GM21515 (cell line): ENCODE results near the gene KDM4B.
"Not testable (repeated sequence)": the region's sequence is repeated elsewhere in the genome, so short reads cannot be mapped to it uniquely, and the experiment has no call there.

ENCODE experiments used
- ATAC-seq: cut with Tn5 transposase; IDR thresholded peaks from one replicate; pipeline ENCODE4 v1.9.1; 2021; ENCODE audit not compliant: unreplicated experiment

Gene KDM4B

DNA sequence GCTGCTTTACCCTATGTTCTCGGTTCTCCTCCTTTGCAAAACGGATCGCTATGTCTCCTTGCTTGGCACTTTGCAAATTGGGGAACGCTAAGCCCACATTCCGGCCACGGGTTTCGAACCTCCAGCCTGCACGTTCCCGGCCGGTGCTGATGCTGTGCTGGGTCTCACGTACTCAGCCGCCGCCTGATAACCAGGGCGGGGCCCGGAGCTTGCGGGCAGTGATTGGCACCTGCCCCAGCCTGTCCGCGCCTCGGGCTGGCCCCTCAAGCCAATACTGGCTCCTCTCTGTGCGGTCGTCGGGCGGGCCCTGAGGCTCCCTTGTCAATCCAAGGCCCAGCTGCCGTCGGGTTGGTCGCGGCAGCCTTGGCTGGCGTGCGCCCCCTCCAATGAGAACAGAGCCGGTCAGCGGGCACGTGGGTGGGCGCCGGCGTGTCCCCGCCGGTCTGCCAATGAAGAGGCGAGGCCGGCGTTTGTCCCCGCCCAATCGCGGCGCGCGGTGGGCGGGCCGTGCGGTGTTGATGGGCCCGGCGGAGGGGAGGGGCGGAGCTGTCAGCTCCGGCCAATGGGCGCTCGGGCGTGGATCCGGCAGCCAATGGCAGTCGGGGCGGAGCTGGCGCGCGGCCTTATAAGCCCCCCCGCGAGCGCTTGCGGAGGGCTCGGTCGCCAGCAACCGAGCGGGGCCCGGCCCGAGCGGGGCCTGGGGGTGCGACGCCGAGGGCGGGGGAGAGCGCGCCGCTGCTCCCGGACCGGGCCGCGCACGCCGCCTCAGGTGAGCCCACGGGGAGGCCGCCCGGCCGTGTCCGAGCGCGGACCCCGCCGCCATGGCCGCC, at the start of gene KDM4B:
Gene KDM4B (plus strand): TSS at position 652 of the 830 bp plus-strand sequence. CDS start 63,778 bp downstream, outside the sequence.
- peak; percentile 89 for ATAC-seq

DNA sequence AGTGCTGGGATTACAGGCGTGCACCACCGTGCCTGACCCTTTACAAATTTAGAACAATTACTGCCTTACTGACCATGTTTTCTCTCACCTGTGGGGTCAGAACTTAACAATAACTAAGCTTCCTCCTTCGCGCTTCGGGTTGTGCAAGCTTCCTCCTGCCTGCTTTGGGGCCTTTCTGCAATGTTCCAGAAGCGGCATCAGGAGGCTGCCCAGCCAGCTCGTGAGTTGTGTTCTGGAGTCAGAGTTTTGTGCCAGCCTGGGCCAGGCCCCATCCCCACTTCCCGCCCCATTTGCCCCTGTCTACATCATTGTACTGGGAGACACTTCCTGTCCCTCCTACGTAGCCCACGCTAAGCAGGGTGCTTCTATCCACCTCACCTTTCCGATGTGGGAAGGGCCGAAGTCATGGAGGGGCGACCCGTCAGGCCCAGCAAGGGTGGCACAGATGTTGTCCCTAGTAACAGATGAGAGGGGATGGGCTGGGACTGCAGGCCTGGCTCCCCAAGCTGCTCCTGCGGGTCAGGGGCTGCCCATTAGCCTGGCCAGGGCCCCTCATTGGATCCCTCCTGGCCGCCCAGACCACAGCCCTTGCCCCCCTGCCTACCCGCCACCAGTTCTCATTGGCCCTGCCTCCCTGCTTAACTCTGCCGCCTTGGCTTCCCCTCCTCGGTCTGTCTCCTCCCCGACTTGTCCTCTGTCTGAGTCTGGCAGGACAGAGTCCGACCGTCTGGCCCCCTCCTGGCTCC, 46.2 kb upstream of the KDM4B start:
- no peak for ATAC-seq

DNA sequence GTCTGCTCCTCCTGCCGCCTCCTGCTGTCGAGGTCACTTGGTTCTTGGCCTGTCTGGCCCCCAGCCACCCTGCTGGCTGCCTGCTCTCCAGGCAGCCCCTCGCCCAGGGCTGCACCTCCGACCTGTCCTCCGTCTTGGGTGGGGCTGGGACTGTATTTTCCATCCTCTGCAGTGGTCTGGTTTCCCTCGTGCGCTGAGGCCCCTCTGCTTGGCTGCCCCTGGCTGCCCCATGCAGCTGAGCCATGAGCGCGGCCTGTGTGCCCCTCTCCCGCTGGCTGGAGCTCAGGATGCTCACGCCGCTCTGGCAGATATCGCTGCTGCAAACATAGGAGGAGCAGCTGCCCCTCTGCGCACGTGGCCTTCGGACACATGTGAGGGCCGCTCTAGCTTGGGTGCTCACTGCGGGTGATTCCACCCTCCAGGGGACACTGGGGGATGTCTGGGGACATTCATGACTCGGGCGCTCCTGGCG, 45.6 kb upstream of the KDM4B start:
- ATAC-seq: no peak

DNA sequence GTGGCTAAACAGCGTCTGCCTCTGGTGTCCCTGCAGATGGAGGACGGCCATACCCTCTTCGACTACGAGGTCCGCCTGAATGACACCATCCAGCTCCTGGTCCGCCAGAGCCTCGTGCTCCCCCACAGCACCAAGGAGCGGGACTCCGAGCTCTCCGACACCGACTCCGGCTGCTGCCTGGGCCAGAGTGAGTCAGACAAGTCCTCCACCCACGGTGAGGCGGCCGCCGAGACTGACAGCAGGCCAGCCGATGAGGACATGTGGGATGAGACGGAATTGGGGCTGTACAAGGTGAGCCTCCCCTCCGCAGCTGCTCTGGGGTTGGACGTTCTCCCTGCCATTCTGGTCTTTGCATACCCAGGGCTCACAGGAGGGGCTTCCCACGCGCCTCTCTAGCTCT, 39.7 kb upstream of the KDM4B start:
- ATAC-seq: no peak

DNA sequence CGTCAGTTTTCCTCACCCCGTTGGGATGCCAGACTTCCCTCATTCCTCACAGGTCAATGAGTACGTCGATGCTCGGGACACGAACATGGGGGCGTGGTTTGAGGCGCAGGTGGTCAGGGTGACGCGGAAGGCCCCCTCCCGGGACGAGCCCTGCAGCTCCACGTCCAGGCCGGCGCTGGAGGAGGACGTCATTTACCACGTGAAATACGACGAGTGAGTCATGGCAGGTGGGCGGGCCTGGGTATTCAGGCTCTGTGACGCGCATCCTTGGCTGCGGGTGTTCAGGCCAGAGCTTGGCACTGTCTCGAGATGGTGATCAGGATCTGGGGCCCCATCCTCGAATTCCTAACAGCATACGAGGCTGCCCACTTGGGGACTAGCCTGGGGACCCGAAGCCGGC, 38.2 kb upstream of the KDM4B start:
- no peak for ATAC-seq

DNA sequence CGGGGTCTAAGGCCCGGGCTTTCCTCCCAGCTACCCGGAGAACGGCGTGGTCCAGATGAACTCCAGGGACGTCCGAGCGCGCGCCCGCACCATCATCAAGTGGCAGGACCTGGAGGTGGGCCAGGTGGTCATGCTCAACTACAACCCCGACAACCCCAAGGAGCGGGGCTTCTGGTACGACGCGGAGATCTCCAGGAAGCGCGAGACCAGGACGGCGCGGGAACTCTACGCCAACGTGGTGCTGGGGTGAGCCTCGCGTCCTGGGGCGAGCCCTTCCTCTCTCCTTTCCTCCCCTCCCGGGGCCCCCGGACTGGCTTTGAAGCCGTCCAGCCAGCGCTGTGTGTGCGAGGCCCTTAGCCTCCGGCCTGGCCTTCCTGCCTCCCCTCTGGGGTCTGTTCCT, 36.2 kb upstream of the KDM4B start:
- no peak for ATAC-seq

DNA sequence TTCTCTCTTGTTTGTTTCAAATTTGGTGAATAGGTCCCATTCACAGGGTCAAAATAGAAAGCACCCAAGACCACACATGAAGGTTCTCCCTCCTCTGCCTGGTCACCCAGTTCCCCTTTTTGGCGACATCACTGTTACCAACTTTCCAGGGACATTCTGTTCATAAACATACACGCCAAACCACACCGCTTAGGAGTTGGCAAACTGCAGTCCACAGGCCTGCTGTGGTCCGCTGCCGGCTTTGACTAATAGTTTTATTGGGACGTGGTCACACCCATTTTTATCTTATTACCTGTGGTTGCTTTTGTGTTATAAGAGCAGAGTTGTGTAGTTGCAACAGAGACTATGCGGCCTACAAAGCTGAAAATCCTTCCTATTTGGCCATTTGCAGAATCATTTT, 35.4 kb upstream of the KDM4B start:
- no peak for ATAC-seq

DNA sequence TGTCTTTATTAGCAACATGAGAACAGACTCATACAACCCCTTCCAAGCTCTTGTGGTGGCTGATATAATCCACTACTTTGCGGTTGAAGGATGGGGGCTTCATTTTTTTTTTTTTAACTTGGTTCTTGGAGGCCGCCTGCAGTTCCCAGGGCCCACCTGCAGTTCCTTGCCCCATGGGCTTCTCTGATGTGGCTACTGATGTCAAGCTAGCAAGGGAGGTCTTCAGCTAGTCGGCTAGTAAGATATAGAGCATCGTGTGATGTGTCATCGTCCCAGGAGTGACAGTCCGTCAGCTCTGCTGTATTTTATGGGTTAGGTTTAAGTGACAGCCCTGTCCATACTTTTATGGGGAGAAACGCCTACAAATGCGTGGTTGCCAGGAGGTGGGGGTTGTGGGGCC, 33.5 kb upstream of the KDM4B start:
- ATAC-seq: no peak

DNA sequence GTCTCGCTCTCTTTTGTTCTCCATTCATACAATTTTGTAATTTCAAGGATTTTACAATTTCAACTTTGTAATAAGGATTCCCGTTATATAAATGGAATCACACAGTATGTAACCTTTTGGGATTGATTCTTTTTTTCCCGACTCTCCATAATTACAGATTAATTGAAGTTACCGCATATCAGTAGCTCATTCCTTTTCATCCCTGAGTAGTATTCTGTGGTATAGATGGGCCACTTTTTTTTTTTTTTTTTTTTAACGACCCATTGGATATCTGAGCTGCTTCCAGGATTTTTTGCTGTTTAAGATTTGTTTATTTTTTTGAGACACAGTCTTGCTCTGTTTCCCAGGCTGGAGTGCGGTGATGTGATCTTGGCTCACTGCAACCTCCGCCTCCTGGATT, 31.9 kb upstream of the KDM4B start:
- ATAC-seq: no peak

DNA sequence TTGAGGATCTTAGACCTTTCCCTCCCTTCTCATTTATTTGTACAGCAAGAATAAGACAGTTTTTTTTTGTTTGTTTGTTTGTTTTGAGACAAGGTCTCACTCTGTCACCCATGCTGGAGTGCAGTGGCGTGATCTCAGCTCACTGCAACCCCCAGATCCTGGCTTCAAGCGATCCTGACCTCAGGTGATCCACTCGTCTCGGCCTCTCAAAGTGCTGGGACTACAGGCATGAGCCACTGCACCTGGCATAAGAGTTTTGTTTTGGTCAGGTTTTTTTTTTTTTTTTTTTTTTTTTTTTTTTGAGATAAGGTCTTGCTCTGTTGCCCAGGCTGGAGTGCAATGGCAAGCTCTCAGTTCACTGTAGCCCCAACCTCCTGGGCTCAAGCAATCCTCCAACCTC, 30.5 kb upstream of the KDM4B start:
- not testable (repeated sequence) for ATAC-seq

DNA sequence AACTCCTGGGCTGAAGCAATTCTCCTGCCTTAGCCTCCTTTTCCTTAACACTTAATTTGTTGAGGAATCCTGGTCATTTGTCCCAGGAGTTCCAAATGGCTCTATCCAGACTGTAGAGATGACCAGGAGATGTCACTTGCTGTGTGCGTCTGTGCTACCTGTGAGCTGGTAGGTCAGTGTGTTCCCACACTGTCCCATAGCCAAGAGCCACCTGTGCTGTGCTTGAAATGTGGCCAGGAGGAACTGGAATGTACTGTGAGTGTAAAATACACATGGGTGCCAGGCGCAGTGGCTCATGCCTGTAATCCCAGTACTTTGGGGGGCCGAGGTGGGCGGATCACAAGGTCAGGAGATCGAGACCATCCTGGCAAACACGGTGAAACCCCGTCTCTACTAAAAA, 29.4 kb upstream of the KDM4B start:
- no peak for ATAC-seq

DNA sequence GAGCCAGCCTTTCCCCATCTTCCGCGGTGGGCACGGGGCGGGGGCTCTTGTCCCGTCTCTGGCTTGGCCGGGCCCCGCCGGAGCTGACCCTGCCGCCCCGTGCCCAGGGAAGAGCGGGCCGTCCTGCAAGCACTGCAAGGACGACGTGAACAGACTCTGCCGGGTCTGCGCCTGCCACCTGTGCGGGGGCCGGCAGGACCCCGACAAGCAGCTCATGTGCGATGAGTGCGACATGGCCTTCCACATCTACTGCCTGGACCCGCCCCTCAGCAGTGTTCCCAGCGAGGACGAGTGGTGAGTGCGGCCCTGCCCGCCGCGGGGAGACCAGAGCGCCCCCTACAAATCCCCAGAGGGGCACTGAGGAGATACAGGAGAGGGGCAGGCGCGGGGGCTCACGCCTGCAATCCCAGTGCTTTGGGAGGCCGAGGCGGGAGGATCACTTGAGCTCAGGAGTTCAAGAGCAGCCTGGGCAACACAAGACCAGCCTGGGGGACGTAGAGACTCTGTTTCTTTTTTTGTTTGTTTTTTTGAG, 27.2 kb upstream of the KDM4B start:
- not testable (repeated sequence) for ATAC-seq

DNA sequence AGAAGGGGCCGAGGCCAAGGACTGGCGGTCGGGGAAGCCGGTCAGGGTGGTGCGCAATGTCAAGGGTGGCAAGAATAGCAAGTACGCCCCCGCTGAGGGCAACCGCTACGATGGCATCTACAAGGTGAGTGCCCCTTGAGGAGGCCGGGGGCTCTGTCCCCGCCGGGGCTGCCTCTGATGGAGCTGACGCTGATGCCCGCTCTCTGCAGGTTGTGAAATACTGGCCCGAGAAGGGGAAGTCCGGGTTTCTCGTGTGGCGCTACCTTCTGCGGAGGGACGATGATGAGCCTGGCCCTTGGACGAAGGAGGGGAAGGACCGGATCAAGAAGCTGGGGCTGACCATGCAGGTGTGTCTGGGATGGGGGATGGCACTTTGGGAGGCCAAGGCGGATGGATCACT, 18.3 kb upstream of the KDM4B start:
- not testable (repeated sequence) for ATAC-seq

DNA sequence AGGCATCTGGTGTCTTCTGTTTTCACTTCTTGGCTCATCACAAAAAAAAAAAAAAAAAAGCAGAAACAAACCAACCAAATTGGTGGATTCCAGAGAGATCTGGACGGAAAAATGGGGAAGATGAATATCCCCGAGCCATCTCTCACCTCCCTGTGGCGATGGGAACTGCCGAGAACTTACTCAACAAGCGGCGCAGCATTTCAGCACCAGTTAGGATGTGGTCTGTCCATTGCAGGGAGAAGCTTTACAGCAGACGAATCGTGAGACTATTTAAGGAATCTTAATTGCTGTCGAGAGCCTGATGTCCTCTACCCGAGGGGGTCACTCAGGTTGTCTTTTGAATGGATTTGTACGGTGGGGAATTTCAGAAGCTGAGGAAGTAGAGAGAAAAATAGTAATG, 17.3 kb upstream of the KDM4B start:
- ATAC-seq: no peak

DNA sequence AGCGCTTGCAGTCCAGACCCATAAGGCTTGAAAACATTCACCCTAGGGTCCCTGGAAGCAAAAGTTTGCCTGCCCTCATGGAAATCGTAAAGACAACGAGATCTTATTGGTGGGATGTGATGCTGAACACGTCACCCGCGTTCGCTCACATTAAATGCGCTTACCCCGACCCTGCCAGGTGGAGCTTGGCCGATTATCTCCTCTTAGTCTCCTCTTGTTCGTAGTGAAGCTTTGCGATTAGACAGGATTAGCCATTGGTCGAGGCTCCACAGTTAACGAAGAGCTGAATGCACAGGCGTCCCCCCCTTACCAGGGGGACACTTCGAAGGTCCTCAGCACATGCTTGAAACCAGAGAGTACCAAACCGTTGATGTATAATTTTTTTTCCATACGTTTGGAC, 16.0 kb upstream of the KDM4B start:
- ATAC-seq: no peak

DNA sequence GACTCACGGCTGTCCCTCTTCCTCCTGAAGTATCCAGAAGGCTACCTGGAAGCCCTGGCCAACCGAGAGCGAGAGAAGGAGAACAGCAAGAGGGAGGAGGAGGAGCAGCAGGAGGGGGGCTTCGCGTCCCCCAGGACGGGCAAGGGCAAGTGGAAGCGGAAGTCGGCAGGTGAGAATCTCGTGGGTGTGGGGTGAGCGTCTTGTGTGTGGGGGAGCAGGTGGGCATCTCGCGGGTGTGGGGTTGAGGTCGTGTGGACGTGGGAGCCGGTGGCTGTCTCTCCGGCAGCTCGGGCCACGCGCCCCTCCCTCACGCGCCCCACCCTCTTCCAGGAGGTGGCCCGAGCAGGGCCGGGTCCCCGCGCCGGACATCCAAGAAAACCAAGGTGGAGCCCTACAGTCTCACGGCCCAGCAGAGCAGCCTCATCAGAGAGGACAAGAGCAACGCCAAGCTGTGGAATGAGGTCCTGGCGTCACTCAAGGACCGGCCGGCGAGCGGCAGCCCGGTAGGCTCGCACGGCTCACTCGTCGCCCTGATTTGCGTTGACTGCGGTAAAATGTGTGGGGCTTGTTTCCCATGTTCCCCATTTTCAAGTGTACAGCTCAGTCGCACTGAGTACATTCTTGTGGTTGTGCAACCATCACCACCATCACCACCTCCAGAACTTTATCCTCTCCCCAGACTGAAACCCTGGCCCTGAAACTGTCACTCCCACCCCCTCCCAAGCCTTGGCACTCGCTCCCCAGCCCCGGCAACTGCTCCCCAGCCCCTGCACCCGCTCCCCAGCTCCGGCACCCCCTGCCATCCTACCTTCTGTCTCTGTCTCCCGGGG, 14.4 kb upstream of the KDM4B start:
- not testable (repeated sequence) for ATAC-seq

DNA sequence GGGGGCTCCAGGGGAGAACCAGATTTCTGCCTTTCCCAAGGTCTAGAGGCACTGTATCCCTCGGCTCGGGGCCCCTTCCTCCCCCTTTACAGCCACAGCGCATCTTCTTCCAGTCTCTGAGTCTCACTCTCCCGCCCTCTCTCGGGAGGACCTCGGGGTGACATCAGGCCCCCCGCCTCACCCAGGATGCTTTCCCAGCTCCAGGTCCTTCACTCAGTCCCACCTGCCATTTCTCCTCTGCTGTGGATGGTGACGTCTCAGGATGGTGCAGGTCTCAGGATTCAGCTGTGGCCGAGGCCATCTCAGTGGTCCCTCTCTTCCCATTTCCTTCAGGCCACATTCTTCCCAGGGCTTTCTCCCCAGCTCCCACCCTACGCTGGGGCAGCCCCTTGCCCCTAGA, 13.6 kb upstream of the KDM4B start:
- no peak for ATAC-seq

DNA sequence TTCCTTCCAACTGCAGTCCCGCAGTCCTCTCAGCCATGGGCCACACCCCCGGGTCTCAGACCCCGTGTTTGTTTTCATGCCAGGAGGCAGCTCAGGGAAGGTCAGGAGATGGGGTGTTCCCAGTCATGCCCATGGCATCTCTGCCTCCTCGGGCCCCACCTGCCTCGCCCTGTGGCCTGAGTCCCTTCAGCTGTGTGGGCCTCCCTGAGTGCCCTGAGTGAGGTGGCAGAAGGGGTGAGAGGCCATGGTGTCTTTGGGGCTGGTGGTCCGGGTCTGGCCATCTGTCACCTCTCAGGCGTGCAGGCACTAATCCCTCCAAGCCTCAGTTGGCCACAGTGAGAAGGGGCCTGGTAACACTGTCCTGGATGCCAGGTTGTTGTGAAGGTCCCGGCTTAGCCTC, 10.9 kb upstream of the KDM4B start:
- no peak for ATAC-seq

DNA sequence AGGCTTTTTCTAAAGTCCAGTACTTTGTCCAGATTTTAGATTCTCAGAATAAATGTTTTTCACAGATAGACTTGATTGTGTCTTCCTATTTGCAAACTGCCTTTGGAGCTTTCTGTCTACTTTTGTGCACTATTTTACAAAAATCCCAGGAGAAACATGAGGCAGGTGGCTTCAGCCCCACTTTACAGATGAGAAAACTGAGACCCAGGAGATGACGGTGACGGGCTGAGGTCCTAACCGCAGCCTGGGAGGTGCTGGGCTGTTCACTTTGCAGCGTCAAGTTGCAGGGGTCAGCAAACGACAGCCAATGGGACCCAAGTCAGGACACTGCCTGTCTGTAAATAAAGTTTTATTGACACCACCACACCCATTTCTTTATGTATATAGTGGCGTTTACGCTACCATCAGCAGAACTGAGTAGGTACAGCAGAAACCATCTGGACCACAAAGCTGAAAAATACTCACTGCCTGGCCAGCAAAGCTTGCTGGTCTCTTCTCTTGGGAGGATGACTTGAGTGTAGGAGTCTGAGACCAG, 6.8 kb upstream of the KDM4B start:
- no peak for ATAC-seq

DNA sequence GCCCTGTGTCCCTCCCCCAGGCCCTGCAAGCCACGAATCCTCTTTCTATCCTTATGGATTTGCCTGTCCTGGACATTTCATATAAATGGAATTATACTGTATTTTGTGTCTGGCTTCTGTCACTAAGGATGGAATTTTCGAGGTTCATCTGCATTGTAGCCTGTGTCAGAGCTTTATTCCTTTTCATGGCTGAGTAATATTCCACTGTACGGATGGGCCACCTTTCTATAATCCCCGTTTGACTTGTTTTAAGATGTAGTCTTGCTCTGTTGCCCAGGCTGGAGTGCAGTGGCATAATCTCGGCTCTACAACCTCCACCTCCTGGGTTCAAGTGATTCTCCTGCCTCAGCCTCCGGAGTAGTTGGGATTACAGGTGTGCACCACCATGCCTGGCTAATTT, 3.9 kb upstream of the KDM4B start:
- no peak for ATAC-seq

DNA sequence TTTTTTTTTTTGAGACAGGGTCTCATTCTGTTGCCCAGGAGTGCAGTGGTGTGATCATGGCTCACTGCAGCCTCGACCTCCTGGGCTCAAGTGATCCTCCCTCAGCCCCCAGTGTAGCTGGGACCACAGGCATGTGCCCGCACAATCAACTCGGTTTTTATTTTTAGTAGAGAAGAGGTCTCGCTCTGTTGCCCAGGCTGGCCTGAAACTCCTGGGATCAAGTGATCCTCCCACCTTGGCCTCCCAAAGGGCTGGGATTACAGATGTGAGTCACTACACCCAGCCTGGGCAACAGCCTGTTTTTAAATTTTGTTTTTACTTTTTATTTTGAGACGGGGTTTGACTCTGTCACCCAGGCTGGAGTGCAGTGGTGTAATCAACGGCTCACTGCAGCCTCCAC, 2.3 kb upstream of the KDM4B start:
- ATAC-seq: no peak
